SU-DHL-6 (cell line): ENCODE data around the gene AK2.

ENCODE experiments used
- H2AFZ ChIP-seq: fragments of 200-600 bp; sonication (generic); 2 replicates; pipeline ENCODE4 v1.6.1; 2014; ENCODE audit warnings: low read depth, mild to moderate bottlenecking, moderate library complexity, mixed read lengths, antibody characterized with exemption, low read length; ENCODE audit not compliant: severe bottlenecking
- H3F3A ChIP-seq: fragments of 200-600 bp; shearing (Covaris generic); 2 replicates; pipeline ENCODE4 v1.6.0; 2016; ENCODE audit warnings: antibody characterized with exemption, mild to moderate bottlenecking; ENCODE audit not compliant: insufficient read depth
- H3K27ac ChIP-seq: fragments of 200-600 bp; sonication (generic); 2 replicates; pipeline ENCODE4 v1.5.1; 2016; ENCODE audit warnings: low read depth, mild to moderate bottlenecking, low read length, moderate library complexity, mixed read lengths
- H3K27me3 ChIP-seq: fragments of 200-600 bp; sonication (generic), shearing (Covaris generic); 2 replicates; pipeline ENCODE4 v1.6.0; 2014; ENCODE audit warnings: mild to moderate bottlenecking, low read length
- H3K36me3 ChIP-seq: fragments of 200-600 bp; sonication (generic); 2 replicates; pipeline ENCODE4 v1.6.1; 2014; ENCODE audit warnings: mild to moderate bottlenecking, low read length, mixed read lengths
- H3K4me2 ChIP-seq: fragments of 300-600, 200-600 bp; shearing (Covaris generic), sonication (generic); 2 replicates; pipeline ENCODE4 v1.6.0; 2014; ENCODE audit warnings: low read length, low read depth, mild to moderate bottlenecking; ENCODE audit not compliant: poor library complexity, severe bottlenecking
- H3K4me3 ChIP-seq: fragments of 200-600 bp; sonication (generic); 2 replicates; pipeline ENCODE4 v1.5.1; 2014; ENCODE audit warnings: antibody characterized with exemption, low read length, mild to moderate bottlenecking, mixed read lengths; ENCODE audit not compliant: insufficient read depth, poor library complexity, severe bottlenecking
- H3K79me2 ChIP-seq: fragments of 200-600 bp; sonication (generic); 2 replicates; pipeline ENCODE4 v1.6.1; 2014; ENCODE audit warnings: mild to moderate bottlenecking, low read length, moderate library complexity; ENCODE audit not compliant: insufficient read depth
- H3K9ac ChIP-seq: fragments of 200-600 bp; sonication (generic); 2 replicates; pipeline ENCODE4 v1.7.0; 2014; ENCODE audit warnings: mild to moderate bottlenecking, low read length
- H3K9me2 ChIP-seq: fragments of 200-600 bp; sonication (generic); replicated peaks from 2 replicates; pipeline ENCODE4 v1.6.1; 2014; ENCODE audit warnings: low read length; ENCODE audit not compliant: insufficient read depth
- H3K9me3 ChIP-seq: fragments of 200-600 bp; sonication (generic); 2 replicates; pipeline ENCODE4 v1.6.1; 2014; ENCODE audit warnings: low read length, mixed read lengths; ENCODE audit not compliant: insufficient read depth
- H4K20me1 ChIP-seq: fragments of 200-600 bp; sonication (generic); 2 replicates; pipeline ENCODE4 v1.6.1; 2014; ENCODE audit warnings: low read depth, mild to moderate bottlenecking, antibody characterized with exemption, low read length, moderate library complexity, mixed read lengths
- EZH2phosphoT487 ChIP-seq: fragments of 200-600 bp; sonication (generic), shearing (Covaris generic); conservative IDR thresholded peaks from 2 replicates; pipeline ENCODE4 v1.6.1; 2018; ENCODE audit warnings: mild to moderate bottlenecking, antibody characterized with exemption, low read length, moderate library complexity, mixed read lengths
- TF ChIP-seq, protein P1 (sequence below): fragments of 200-600 bp; sonication (generic); IDR thresholded peaks from one replicate; pipeline ENCODE4 v1.5.1; 2017; ENCODE audit warnings: antibody characterized with exemption, mild to moderate bottlenecking, low read length, moderate library complexity; ENCODE audit not compliant: insufficient read depth, poor library complexity, severe bottlenecking

The AK2 gene

DNA sequence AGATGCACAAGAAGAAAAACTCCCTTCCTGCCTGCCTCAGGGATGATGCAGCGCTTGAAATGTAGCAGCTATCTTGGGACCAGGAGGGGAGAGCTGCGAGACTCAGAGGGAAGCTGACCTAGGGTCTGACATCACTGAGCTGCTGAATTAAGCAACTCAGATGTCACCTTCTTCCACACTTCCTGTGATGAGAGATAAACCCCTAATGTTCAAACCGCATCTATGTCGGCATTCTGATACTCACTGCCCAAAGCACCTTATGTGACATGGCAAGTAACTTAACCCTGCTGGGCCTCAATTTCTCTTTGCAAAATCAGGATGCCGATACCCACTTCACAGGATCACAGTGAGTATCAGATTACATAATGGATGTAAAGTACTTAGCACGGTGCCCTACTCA is 9.1 kb upstream of the AK2 start:
- Histone ChIP-seq H2AFZ (no peak overlapping the region), H3K4me2 (no peak overlapping the region)

DNA sequence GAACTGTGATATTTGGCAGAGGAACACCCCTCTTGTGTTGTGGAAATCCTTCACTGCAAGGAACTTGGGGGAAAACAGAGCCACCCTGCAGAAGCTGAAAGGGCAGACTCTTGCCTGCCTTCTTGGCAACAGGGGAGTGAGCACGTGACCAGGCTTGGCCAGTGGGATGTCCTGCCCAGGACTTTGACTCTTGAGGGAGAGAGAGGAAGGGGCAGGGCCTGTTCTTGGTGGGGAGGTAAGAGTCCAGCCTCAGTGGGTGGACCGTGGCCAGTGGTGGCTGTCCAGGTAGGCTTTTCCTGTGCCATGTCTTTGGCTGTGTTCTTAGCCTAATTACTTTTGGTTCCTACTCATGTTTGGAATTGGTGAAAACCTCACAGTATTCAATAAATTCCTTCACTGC is 8.6 kb upstream of the AK2 start:
- H3K9me2 ChIP-seq: no peaks in the 10 kb centered on the region
- H3K36me3 ChIP-seq: no peaks in the 10 kb centered on the region
- no peaks in the 10 kb centered on the region for H3K27me3 ChIP-seq
- no peak overlapping the region for H3K4me2 ChIP-seq
- no peaks in the 10 kb centered on the region for H3K9me3 ChIP-seq
- TF ChIP-seq, protein P1, sequence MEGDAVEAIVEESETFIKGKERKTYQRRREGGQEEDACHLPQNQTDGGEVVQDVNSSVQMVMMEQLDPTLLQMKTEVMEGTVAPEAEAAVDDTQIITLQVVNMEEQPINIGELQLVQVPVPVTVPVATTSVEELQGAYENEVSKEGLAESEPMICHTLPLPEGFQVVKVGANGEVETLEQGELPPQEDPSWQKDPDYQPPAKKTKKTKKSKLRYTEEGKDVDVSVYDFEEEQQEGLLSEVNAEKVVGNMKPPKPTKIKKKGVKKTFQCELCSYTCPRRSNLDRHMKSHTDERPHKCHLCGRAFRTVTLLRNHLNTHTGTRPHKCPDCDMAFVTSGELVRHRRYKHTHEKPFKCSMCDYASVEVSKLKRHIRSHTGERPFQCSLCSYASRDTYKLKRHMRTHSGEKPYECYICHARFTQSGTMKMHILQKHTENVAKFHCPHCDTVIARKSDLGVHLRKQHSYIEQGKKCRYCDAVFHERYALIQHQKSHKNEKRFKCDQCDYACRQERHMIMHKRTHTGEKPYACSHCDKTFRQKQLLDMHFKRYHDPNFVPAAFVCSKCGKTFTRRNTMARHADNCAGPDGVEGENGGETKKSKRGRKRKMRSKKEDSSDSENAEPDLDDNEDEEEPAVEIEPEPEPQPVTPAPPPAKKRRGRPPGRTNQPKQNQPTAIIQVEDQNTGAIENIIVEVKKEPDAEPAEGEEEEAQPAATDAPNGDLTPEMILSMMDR: no peak
- TF ChIP-seq EZH2phosphoT487: no peak
- no peaks in the 10 kb centered on the region for H3K79me2 ChIP-seq
- no peaks in the 10 kb centered on the region for H4K20me1 ChIP-seq
- H2AFZ ChIP-seq: no peak overlapping the region
- no peaks in the 10 kb centered on the region for H3F3A ChIP-seq
- no peak overlapping the region for H3K9ac ChIP-seq
- H3K27ac ChIP-seq: no peak overlapping the region
- no peak overlapping the region for H3K4me3 ChIP-seq

More for the DNA sequence above, 9.1 kb upstream of the AK2 start:
- Histone ChIP-seq H3K36me3 (no peaks in the 10 kb centered on the region), H3K79me2 (no peaks in the 10 kb centered on the region), H3K27ac (no peak overlapping the region), H3K9me3 (no peaks in the 10 kb centered on the region), H4K20me1 (no peaks in the 10 kb centered on the region), H3K9ac (no peak overlapping the region), H3K9me2 (no peaks in the 10 kb centered on the region), H3K4me3 (no peak overlapping the region), H3K27me3 (no peaks in the 10 kb centered on the region), H3F3A (no peaks in the 10 kb centered on the region)
- TF ChIP-seq, protein P1: no peak
- TF ChIP-seq EZH2phosphoT487: no peak

DNA sequence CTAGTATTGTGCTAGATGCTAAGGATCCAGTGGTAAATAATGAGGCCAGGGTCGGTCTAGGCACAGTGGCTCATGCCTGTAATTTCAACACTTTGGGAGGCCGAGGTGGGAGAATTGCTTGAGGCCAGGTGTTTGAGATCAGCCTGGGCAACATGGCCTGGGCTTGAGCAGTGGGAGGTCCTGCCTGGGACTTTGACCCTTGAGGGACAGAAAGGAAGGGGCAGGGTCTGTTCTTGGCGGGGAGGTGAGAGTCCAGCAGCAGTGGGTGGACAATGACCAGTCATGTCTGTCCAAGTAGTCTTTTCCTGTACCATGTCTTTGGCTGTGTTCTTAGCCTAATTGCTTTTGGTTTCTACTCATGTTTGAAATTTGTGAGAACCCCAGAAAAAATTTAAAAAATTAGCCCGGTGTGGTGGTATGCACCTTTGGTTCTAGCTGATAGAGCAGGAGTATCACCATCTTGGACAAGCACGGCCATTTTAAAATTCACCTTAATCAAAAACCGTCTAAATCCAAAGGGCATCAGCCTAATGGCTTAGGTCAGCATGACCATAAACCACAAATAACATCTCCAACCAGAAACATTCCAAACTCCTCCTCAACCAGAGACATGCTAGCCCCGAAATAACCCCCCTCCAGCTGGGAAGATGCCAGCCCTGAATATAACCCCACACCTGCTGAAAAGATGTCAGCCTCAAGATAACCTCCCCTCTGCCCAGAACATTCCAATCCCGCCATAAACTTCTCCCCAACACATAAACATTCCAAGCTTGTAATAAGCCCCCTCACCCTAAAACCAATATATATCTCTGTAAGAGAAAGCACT is 6.8 kb upstream of the AK2 start:
- no peak overlapping the region for H3K9ac ChIP-seq
- H3K79me2 ChIP-seq: no peaks in the 10 kb centered on the region
- H4K20me1 ChIP-seq: no peaks in the 10 kb centered on the region
- no peak overlapping the region for H3K4me3 ChIP-seq
- no peak overlapping the region for H3K27ac ChIP-seq
- no peaks in the 10 kb centered on the region for H3K9me3 ChIP-seq
- no peak overlapping the region for H3K4me2 ChIP-seq
- H2AFZ ChIP-seq: no peak overlapping the region
- no peaks in the 10 kb centered on the region for H3K36me3 ChIP-seq
- no peak for TF ChIP-seq EZH2phosphoT487
- TF ChIP-seq, protein P1: no peak
- H3F3A ChIP-seq: no peaks in the 10 kb centered on the region
- H3K9me2 ChIP-seq: no peaks in the 10 kb centered on the region
- H3K27me3 ChIP-seq: no peaks in the 10 kb centered on the region
